ENCODE measurements around the gene GRHL1. TPM values are rescaled to one million over a fixed set of nuclear protein-coding genes. Genes with fewer than 3 reads are reported as not detected.

GRHL1 gene
- total RNA-seq, 1 experiment from 2014 or later, result 10.3 TPM

- H3K27me3 ChIP-seq (ENCODE audit: low read length), result no peaks in the 10 kb centered on the region
These were observed 65.3 kb downstream of the GRHL1 start for GRCh38 chr2:10016802-10017258.

DNA sequence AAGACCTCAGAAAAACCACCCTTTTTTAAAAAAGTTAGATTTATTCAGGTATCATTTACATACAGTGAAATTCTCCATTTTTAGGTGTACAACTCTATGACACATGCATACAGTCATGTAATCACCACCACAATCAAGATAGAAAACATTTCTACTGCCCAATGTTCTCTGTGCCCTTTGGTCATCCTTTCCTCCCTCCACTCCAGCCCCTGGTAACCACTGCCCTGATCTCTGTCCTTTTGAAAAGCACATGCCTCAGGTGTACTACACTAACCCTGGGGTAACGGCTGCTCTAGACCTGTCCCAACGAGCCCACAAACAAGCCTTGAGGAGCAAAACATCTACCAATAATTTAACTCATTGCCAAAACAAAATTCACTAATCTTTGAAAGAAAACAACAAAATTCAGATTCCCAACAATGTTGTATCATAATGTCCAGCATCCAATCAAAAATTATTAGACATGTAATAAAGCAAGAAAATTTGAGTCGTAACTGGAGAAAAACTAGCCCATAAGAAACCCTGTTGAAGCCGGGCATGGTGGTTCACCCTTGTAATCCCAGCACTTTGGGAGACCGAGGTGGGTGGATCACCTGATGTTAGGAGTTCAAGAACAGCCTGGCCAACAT lies 65.9 kb downstream of the GRHL1 start:
- Histone ChIP-seq H3F3A (ENCODE audit: low read length, unreplicated experiment) (no peaks in the 10 kb centered on the region), H3K4me3 (ENCODE audit: low read length) (no peak overlapping the region), H3K27ac (ENCODE audit: low read length) (no peak overlapping the region), H3K27me3 (ENCODE audit: low read length) (no peaks in the 10 kb centered on the region), H4K20me1 (ENCODE audit: low read length) (no peaks in the 10 kb centered on the region), H3K4me1 (ENCODE audit: insufficient read depth, low read length) (no peaks in the 10 kb centered on the region), H3K9me2 (replicated peaks; ENCODE audit: low read length) (no peaks in the 10 kb centered on the region), H3K9ac (ENCODE audit: low read length) (no peak overlapping the region), H3K9me3 (ENCODE audit: low read length) (no peaks in the 10 kb centered on the region), H2AFZ (ENCODE audit: low read length) (no peak overlapping the region), H3K4me2 (ENCODE audit: low read length) (no peak overlapping the region), H3K79me2 (ENCODE audit: low read length) (no peaks in the 10 kb centered on the region), H3K36me3 (ENCODE audit: low read depth, low read length) (no peaks in the 10 kb centered on the region)
- TF ChIP-seq EZH2 (IDR thresholded peaks at IDR 0.05; ENCODE audit: low read length, unreplicated experiment) (no peak), CTCF (conservative IDR thresholded peaks at IDR 0.05; ENCODE audit: low read depth, low read length) (no peak)
- CTCF ChIA-PET, result no interaction called here
- intact Hi-C loops (cut with micrococcal nuclease), result no loop called here
- no TSS peak for BruUV-seq (replicated peaks)
- DNase-seq, result no peak
- POLR2A ChIA-PET (ENCODE audit: unreplicated experiment), result no interaction called here
- ATAC-seq, result no peak; the same call in 1 of the 2 replicates

More at GRCh38 chr2:10016802-10017258, 65.3 kb downstream of the GRHL1 start:
- H3K27ac ChIP-seq (ENCODE audit: low read length), result no peak overlapping the region
- no peak overlapping the region for H3K4me2 ChIP-seq (ENCODE audit: low read length)
- H3K9me2 ChIP-seq (replicated peaks; ENCODE audit: low read length), result no peaks in the 10 kb centered on the region
- H4K20me1 ChIP-seq (ENCODE audit: low read length), result no peaks in the 10 kb centered on the region
- H3K79me2 ChIP-seq (ENCODE audit: low read length), result no peaks in the 10 kb centered on the region
- no peaks in the 10 kb centered on the region for H3K36me3 ChIP-seq (ENCODE audit: low read depth, low read length)
- ChIA-PET CTCF (no interaction called here), POLR2A (ENCODE audit: unreplicated experiment) (no interaction called here)
- H3F3A ChIP-seq (ENCODE audit: low read length, unreplicated experiment), result no peaks in the 10 kb centered on the region
- no peaks in the 10 kb centered on the region for H3K4me1 ChIP-seq (ENCODE audit: insufficient read depth, low read length)
- BruUV-seq (replicated peaks), result no TSS peak
- ATAC-seq (no peak), DNase-seq (no peak)
- intact Hi-C loops (cut with micrococcal nuclease), result no loop called here
- no peak overlapping the region for H3K4me3 ChIP-seq (ENCODE audit: low read length)
- H3K9ac ChIP-seq (ENCODE audit: low read length), result no peak overlapping the region
- H2AFZ ChIP-seq (ENCODE audit: low read length), result no peak overlapping the region
- TF ChIP-seq CTCF (conservative IDR thresholded peaks at IDR 0.05; ENCODE audit: low read depth, low read length) (no peak), EZH2phosphoT487 (IDR thresholded peaks at IDR 0.05; ENCODE audit: borderline replicate concordance, low read length) (no peak), EZH2 (IDR thresholded peaks at IDR 0.05; ENCODE audit: low read length, unreplicated experiment) (no peak)
- H3K9me3 ChIP-seq (ENCODE audit: low read length), result no peaks in the 10 kb centered on the region

DNA sequence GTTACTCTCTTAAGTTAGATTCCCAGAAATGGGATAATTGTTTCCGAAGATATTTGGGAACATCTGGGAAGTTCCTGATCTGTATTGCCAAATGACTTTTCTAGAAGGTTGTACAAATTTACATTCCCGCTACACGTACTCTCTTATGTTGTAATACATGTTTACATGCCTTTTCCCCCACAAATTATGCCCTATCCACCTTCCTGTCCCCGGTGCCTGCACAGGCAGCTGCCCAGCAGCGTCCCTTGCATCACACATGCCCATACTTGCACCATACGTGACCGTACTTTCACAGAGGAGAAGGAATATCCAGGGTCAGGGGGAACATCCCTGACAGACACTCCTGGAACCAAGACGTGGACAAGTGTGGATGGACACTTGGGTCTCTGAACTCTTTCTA lies 67.7 kb downstream of the GRHL1 start:
- no peaks in the 10 kb centered on the region for H3K4me1 ChIP-seq (ENCODE audit: insufficient read depth, low read length)
- intact Hi-C loops (cut with micrococcal nuclease), result no loop called here
- H3K27me3 ChIP-seq (ENCODE audit: low read length), result no peaks in the 10 kb centered on the region
- DNase-seq (no peak), ATAC-seq (no peak)
- no peaks in the 10 kb centered on the region for H3K9me2 ChIP-seq (replicated peaks; ENCODE audit: low read length)
- no peak overlapping the region for H3K4me2 ChIP-seq (ENCODE audit: low read length)
- no peak overlapping the region for H3K4me3 ChIP-seq (ENCODE audit: low read length)
- no peaks in the 10 kb centered on the region for H4K20me1 ChIP-seq (ENCODE audit: low read length)
- H3K9me3 ChIP-seq (ENCODE audit: low read length), result no peaks in the 10 kb centered on the region
- no peak overlapping the region for H3K27ac ChIP-seq (ENCODE audit: low read length)
- ChIA-PET CTCF (no interaction called here), POLR2A (ENCODE audit: unreplicated experiment) (no interaction called here)
- no peaks in the 10 kb centered on the region for H3F3A ChIP-seq (ENCODE audit: low read length, unreplicated experiment)
- BruUV-seq (replicated peaks), result no TSS peak
- H3K79me2 ChIP-seq (ENCODE audit: low read length), result no peaks in the 10 kb centered on the region
- H3K36me3 ChIP-seq (ENCODE audit: low read depth, low read length), result no peaks in the 10 kb centered on the region
- no peak overlapping the region for H2AFZ ChIP-seq (ENCODE audit: low read length)
- no peak overlapping the region for H3K9ac ChIP-seq (ENCODE audit: low read length)
- TF ChIP-seq EZH2 (IDR thresholded peaks at IDR 0.05; ENCODE audit: low read length, unreplicated experiment) (no peak), CTCF (conservative IDR thresholded peaks at IDR 0.05; ENCODE audit: low read depth, low read length) (no peak), EZH2phosphoT487 (IDR thresholded peaks at IDR 0.05; ENCODE audit: borderline replicate concordance, low read length) (no peak)

Measured in PC-3 (cell line).